Measurements from ENCODE around the gene DEDD.

DNA sequence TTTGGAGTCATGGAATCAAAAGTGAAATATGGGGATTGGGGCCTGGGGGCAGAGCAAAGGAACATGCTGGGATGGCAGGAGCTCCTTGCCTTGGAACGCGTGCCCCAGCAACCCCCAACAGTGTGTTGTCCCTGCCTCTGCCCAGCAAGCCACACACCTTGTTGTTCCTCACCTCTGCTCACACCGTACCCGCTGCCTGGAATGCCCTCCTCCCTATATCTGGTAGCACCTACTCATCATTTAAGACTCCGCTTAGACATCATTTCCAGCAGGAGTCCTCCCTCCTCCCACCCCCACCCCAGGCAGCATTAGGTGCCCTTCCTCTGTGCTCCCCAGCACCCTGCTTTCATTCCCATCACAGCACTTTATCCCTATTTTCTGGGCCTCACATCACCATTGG, 50.9 kb downstream of the DEDD start:
- TF ChIP-seq CTCF (IDR thresholded peaks at IDR 0.05) (no peak), EP300 (IDR thresholded peaks at IDR 0.05) (no peak), POLR2AphosphoS5 (IDR thresholded peaks at IDR 0.05) (no peak)

Measured in suprapubic skin (tissue), 4 donors.